Astrocyte of the hippocampus (primary cell): ENCODE results near the gene LRP1B.

Experiments used
- DNase-seq: peaks from one replicate; pipeline ENCODE4 v3.0.0; 2011; ENCODE audit warnings: low read depth, low spot score

Gene LRP1B

GRCh38 chr2:141770530-141770929 is 360.3 kb downstream of the LRP1B start:
- no peak for DNase-seq

DNA sequence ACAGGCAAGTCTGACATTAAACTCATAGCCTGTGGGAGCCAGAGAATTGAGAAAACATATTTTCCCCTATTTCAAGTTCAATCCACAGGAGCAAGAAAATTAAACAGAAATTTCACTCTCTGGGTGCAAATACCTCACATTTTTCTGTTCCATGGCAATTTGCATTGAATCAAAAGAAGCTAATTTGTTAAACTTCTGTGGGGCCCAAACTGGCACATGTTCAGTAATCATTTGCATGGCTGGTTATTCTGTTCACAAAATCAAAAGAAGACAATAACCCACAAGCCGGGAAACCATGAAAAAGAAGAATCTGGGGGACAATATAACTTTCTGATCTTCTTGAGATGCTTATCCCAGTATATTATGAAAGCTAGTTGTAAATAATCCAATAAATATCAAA is 363.1 kb downstream of the LRP1B start:
- peak; percentile 65 for DNase-seq

- peak; percentile 85 for DNase-seq
Observed at GRCh38 chr2:141767051-141767450, 363.8 kb downstream of the LRP1B start.

GRCh38 chr2:141766225-141766624 is 364.6 kb downstream of the LRP1B start:
- DNase-seq = peak; percentile 1

DNA sequence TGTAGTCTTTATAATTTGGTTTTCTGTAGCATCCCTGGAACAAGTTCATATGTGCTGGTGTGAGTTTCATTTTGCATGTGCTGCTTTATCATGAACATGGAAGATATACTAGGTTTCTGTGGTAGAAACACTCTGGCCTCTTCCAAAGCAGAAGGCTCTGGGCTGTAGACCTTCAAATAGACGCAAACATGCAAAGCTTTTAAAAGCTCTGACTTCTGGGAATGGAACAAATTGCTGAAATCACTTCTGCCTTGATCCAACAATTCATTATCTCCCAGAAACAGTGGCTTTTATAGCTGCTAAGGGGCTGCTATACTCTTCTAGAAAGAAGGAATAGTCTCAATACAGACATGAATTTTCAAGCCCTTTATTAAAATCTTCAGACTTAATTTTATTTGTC is 382.2 kb downstream of the LRP1B start:
- no peak for DNase-seq

DNA sequence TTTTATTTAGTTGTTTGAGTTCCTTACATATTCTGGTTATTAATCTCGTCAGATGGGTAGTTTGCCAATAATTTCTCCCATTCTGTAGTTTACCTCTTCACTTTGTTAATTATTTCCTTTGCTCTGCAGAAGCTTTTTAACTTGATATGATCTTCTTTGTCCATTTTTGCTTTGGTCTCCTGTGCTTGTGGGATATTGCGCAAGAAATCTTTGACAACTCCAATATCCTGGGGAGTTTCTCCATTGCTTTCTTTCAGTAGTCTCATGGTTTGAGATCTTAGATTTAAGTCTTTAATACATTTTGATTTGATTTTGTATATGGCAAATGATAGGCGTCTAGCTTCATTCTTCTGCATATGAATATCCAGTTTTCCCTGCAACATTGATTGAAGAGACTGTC is 389.2 kb downstream of the LRP1B start:
- DNase-seq = no peak

- no peak for DNase-seq
Observed at GRCh38 chr2:141737492-141738255, 393.1 kb downstream of the LRP1B start.

DNA sequence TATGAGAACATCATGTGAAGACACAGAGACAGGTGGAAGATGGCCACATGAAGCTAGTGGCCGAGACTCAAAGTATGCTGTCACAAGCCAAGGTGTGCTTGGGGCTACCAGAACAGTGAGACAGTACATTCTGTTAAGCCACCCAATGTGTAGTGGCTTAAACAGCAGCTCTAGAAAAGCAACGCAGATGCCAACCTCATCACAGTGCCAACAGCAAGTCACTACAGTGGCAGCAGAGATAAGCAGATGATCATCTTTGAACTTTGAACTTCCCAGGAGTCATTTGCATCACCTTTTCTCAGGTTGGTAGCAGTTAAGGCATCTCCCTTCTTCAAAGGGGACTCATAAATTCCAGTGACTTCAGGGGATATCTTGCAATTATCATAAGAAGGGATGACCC is 394.4 kb downstream of the LRP1B start:
- no peak for DNase-seq

DNA sequence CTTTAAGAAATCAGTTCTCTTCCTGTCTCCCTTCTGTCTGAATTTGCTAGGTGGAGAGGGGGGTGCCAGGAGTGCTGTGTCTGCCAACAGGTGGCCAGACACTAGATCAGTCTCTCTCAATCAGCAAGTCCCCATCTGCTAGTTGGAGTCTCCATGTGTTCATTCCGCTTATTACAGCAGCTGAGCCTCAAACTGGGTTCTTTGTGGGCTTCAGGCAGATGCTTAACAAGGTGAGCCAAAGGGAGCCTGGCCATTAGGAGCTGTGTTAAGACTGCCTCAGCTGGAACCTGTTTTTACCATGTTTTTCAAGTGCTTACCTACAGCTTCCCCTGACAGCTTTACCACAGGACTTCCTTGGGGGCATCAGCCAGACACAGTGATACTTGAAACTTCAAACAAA is 401.9 kb downstream of the LRP1B start:
- no peak for DNase-seq

DNA sequence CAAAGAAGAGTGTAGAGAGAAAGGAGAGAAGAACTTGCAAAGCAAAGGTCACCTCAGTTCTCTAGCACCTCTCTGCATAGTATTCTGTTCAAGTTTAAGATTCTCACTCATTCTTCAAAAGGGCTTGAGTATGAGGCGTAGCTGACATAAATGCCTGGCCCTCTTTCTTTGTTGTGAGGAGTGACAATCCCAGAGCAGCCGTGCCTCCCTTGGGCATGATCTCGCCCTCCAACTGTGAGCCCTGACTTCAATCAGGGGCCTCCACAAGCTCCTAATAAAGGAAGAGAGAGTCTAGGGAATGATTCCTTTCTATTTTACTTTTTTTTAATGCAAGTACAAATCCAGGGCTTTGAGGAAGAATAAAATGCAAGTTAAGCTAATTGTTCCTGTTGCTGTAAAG is 402.7 kb downstream of the LRP1B start:
- no peak for DNase-seq

GRCh38 chr2:141724426-141724825 is 406.4 kb downstream of the LRP1B start:
- no peak for DNase-seq

DNA sequence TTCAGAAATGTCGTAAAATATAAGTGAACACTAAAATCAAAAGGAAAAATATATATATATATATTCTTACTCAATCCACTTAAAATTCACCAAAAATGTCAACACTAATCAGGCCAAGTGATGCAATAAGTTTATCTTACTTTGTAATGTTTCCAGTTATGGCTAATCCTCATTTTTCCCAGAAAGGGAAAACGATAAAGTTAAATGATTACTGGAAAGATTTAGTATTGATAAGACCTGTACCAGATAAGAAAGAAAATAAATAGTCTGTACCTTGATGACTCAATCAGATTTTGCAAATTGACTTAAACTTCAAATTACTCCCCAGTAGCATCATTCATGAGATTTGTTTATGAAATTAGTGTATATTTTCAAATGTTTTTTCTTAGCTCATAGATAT is 407.0 kb downstream of the LRP1B start:
- no peak for DNase-seq

DNA sequence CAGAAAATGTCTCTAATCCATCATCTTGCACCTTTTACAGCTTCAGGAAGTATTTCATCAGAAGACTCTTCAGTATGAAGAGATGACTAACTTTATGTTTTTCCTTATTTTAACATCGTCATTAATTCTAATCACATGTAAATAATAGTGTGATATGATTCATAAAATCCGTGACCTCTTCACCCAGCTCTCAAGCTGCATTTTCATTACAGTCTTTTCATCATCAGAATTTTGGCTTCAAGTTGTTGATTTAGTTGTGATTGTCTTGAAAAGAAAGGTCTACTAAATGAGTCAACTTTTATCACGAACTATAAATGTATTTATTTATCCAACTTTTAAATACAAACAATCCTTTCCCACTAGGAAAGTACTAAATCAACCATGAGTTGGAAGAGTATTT is 410.3 kb downstream of the LRP1B start:
- no peak for DNase-seq

DNA sequence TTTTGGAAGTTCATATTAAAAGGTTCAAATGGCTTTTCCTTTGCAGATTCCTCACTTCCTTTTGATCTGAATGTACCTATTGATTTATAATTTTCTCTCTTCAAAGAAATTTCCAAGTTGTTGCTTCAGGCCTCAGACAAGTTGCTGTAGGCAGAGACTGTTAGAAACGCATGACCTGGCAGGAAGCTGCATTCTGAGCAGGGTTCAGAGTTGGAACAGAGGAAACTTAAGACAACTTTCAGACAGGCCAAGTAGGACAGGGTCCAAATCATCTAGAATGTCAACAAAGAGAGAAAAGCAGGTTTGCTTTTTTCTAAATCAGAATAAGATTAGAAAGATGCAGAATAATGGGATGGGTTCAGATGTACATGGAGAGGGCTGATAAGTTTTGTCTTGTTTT is 416.3 kb downstream of the LRP1B start:
- peak; percentile 35 for DNase-seq

DNA sequence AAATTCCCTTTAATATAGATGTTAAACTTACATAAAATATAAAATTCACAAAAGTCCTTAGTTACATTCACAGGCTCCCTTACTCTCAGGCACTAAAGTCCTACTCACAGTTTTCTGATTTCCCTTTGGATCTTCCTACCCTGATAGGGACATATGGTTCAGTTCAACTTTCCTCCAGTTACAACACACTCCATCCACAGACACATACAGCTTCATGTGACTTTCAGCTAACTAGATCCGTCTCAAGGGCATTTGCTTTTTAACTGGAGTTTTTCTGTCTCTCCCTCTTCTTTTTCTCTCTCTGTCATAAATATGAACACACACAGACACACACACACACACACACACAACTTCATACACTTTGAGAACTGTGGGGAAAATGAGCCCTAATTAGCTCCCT is 419.2 kb downstream of the LRP1B start:
- DNase-seq = no peak

DNA sequence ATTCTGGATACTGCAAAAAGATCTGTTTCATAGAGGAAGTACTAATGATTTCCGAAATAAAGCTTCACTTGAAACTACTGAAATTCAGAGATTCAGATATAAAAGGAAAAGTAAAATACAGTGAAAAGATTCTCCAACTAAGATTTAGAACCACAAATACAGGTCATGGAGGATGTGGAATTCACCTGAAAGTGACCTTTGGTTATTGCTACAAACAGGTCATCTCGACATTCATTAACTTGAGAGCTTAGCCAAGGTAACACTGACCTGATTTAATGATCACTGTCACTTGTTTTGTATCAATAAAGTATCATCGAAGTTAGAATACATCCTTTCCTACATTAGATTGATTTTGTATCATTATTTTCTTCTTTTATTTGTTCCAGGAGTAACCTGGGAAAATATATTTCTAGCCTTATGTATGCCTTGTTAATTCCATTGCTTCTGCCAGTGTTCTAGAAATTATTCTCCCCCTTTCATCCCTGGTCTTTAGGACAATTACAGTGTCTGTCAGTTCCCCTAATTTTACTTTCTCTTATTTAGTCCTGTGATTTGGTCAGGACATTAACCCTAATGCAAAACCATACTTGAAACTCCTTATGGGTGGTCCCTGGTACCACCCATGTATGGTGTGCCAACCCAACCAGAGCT is 420.1 kb downstream of the LRP1B start:
- DNase-seq = no peak

- no peak for DNase-seq
Observed at GRCh38 chr2:141709756-141710155, 421.1 kb downstream of the LRP1B start.

DNA sequence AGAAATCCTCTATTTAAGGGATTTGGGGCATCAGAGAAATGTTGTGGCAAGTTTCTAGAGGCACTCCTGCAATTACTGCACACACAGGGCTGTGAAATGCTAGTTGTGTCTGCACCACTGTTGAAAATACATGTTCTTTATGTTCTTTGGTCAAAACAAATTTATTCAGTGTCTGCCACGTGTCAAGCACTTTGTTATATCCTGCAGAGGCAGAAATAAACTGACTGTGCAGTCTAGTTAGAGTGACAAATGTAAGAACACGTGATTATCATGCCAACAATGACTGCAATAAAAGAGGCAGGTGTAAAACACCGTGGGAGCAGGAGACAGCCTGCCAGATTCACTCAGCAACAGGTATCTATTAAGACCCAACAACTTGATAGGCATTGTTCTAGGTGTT is 423.3 kb downstream of the LRP1B start:
- no peak for DNase-seq

DNA sequence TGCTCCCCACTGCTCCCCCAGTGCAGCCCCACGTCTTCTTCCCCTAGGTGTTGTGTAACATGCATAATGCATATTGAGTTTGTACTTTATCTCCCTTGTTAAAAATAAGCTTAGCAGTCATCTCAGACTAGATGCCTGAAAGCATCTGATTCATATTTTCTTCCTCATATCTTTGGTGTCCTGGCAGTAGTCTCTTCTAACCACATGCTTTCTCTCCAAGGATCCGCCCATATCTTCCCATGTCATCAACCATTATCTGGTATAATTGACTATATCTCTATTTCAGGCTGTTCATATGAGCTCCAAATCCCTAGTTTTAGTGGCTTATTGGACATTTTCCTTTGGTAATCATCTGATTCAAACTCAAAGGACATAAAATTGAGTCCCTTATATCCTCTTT is 426.3 kb downstream of the LRP1B start:
- DNase-seq = no peak

- DNase-seq = peak; percentile 4
Observed at GRCh38 chr2:141703501-141703900, 427.3 kb downstream of the LRP1B start.

DNA sequence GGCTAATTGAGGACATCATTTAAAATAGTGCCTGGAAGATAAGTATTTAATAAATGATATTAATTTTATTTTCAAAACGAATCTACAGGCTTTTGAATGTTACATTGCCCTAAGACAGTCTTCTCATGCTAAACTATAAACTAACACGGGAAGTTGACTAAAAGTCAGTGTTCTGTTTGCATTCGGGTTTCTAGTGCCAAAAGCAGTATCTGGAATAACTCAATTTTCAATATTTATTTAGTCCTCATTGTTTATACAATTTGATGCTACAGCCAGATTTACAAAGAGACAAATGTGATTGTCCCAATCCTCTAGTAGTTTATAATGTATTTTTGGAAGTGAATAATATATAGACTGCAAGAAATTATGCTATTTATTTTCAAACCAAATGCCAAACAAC is 429.2 kb downstream of the LRP1B start:
- DNase-seq = no peak

GRCh38 chr2:141699573-141699972 is 431.2 kb downstream of the LRP1B start:
- no peak for DNase-seq

DNA sequence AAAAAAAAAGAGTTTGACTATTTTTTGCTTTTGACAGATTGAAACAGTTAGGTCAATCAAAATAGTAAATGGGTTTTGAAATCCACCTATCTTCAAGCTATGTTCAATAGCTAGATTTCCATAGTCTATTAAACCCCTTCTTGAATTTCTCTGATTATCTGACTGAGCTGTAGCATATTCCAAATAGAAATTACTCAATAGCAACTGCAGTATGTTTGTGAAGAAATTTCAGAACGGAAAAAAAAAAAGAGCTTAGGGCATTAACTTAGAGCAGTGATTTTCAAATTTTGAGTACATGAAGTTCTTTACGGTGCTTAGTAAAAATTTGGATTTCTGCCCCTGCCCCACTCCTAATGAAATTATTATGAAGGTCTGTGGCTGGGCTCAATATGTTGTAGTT is 432.3 kb downstream of the LRP1B start:
- DNase-seq = no peak

GRCh38 chr2:141697035-141697434 is 433.8 kb downstream of the LRP1B start:
- no peak for DNase-seq
